Urothelium cell line (cell line): Measurements from ENCODE around the gene NEK5.

Experiments
- DNase-seq: peaks from one replicate; pipeline ENCODE4 v3.0.0; 2011; ENCODE audit warnings: low spot score, mixed read lengths
- FAIRE-seq: peaks from 2 replicates; lab custom pipeline; 2011; peaks lifted over from hg19 to GRCh38; lab: Jason Lieb, UNC

Gene NEK5

GRCh38 chr13:51995677-51996551 lies 133.0 kb downstream of the NEK5 start:
- DNase-seq (no peak), FAIRE-seq (no peak)

- FAIRE-seq (no peak), DNase-seq (no peak)
Measured at GRCh38 chr13:51993713-51994112, 135.2 kb downstream of the NEK5 start.

- FAIRE-seq (no peak), DNase-seq (no peak)
Measured at GRCh38 chr13:51988988-51989618, 139.8 kb downstream of the NEK5 start.
